Activated T-cell treated with anti-CD3 and anti-CD28 coated beads, Interleukin-2, amount 50 U/mL, for 72 hours (primary cell): Measurements from ENCODE around the gene WNK1. TPM values are rescaled to one million over a fixed set of nuclear protein-coding genes. Genes with fewer than 3 reads are reported as not detected.
"Not testable (repeated sequence)": the region's sequence is repeated elsewhere in the genome, so short reads cannot be mapped to it uniquely, and the experiment has no call there.

Experiments used
- ATAC-seq, 2 donors: fragments of 150-1000 bp; cut with Tn5 transposase; replicated peaks in 1 of 2; 2 replicates each; pipeline ENCODE4 v1.10.0; 2021; ENCODE audit warnings: moderate library complexity in 2 of 2, mild to moderate bottlenecking in 1 of 2
- DNase-seq, 2 donors: peaks; one replicate each; pipeline ENCODE4 v3.0.0; 2021 to 2022; ENCODE audit warnings: mixed read lengths in 1 of 2
- H3K27ac Mint-ChIP-seq: one replicate; pipeline ENCODE4 v1.8.0; 2022; ENCODE audit warnings: mild to moderate bottlenecking, moderate library complexity, mixed read lengths
- H3K27me3 Mint-ChIP-seq: one replicate; pipeline ENCODE4 v1.8.0; 2022; ENCODE audit warnings: low read depth, mixed read lengths
- H3K36me3 Mint-ChIP-seq, 2 donors: one replicate each; pipeline ENCODE4 v1.8.0; 2022; ENCODE audit warnings: mixed read lengths in 2 of 2, mild to moderate bottlenecking in 1 of 2; ENCODE audit not compliant: insufficient read depth in 2 of 2
- H3K4me1 Mint-ChIP-seq: one replicate; pipeline ENCODE4 v1.8.0; 2022; ENCODE audit warnings: low read depth, mixed read lengths
- H3K4me3 Mint-ChIP-seq, 2 donors: one replicate each; pipeline ENCODE4 v1.8.0; 2022; ENCODE audit warnings: mild to moderate bottlenecking in 2 of 2, mixed read lengths in 2 of 2, moderate library complexity in 2 of 2
- H3K9me3 Mint-ChIP-seq, 2 donors: one replicate each; pipeline ENCODE4 v1.8.0; 2022; ENCODE audit warnings: mixed read lengths in 2 of 2
- total RNA-seq, 2 donors: library from RNA; stranded (reverse); gene quantifications; one replicate each; pipeline ENCODE4 v1.2.3, GENCODE V29; 2022

The WNK1 gene
- 100 to 1,000 TPM; 177 to 213 TPM for total RNA-seq

GRCh38 chr12:751999-752694 is at the start of gene WNK1:
Gene WNK1, plus strand, starts transcription at chr12:752579. Its CDS starts 987 bp downstream, at chr12:753566.
- DNase-seq (peak; percentile 96 to 98), ATAC-seq (peak; percentile 64 to 69)
- Mint-ChIP-seq H3K36me3 (peaks cover 11 to 13% of the 10 kb centered on the region in 2 donors), H3K27ac (peak within 1 kb of the TSS; percentile 96), H3K4me1 (peaks cover 34% of the 10 kb centered on the region), H3K27me3 (no peaks in the 10 kb centered on the region), H3K9me3 (no peaks in the 10 kb centered on the region), H3K4me3 (peak within 1 kb of the TSS; percentile 98 to 99)

GRCh38 chr12:704516-705242 is 47.7 kb upstream of the WNK1 start:
- H3K9me3 Mint-ChIP-seq, result peaks cover 0 to 1% of the 10 kb centered on the region in 2 donors
- ATAC-seq (peak; percentile 77 to 88), DNase-seq (no peak)
- no peaks in the 10 kb centered on the region for H3K27me3 Mint-ChIP-seq
- peaks cover 0 to 2% of the 10 kb centered on the region in 2 donors for H3K36me3 Mint-ChIP-seq
- no peak overlapping the region for H3K4me3 Mint-ChIP-seq
- H3K27ac Mint-ChIP-seq, result no peak overlapping the region
- H3K4me1 Mint-ChIP-seq, result peaks cover 17% of the 10 kb centered on the region

- peaks cover 31% of the 10 kb centered on the region for H3K4me1 Mint-ChIP-seq
- H3K27ac Mint-ChIP-seq, H3K9me3 Mint-ChIP-seq, H3K4me3 Mint-ChIP-seq, ATAC-seq, DNase-seq, H3K36me3 Mint-ChIP-seq, H3K27me3 Mint-ChIP-seq: not testable (repeated sequence)
Measured at GRCh38 chr12:708084-708483, 44.3 kb upstream of the WNK1 start.

- Mint-ChIP-seq H3K36me3 (no peaks in the 10 kb centered on the region), H3K27ac (no peak overlapping the region), H3K27me3 (no peaks in the 10 kb centered on the region), H3K4me1 (peaks cover 34% of the 10 kb centered on the region), H3K9me3 (no peaks in the 10 kb centered on the region), H3K4me3 (no peak overlapping the region)
- no peak for DNase-seq
- ATAC-seq, result no peak
Measured at GRCh38 chr12:709455-710020, 42.8 kb upstream of the WNK1 start.

- ATAC-seq (no peak), DNase-seq (no peak)
- Mint-ChIP-seq H3K27me3 (no peaks in the 10 kb centered on the region), H3K4me3 (peak overlapping the region; percentile 27 to 52), H3K27ac (peak overlapping the region; percentile 33), H3K4me1 (peaks cover 45% of the 10 kb centered on the region), H3K36me3 (no peaks in the 10 kb centered on the region), H3K9me3 (no peaks in the 10 kb centered on the region)
Measured at GRCh38 chr12:712172-712863, 40.1 kb upstream of the WNK1 start.

- no peaks in the 10 kb centered on the region for H3K9me3 Mint-ChIP-seq
- H3K27me3 Mint-ChIP-seq, result no peaks in the 10 kb centered on the region
- H3K4me3 Mint-ChIP-seq, result peak overlapping the region; percentile 41 to 64
- H3K4me1 Mint-ChIP-seq, result peaks cover 46% of the 10 kb centered on the region
- H3K27ac Mint-ChIP-seq, result no peak overlapping the region
- peak; percentile 86 for ATAC-seq
- no peaks in the 10 kb centered on the region for H3K36me3 Mint-ChIP-seq
- peak; percentile 52 to 62 for DNase-seq
Measured at GRCh38 chr12:713281-713875, 39.0 kb upstream of the WNK1 start.

- Mint-ChIP-seq H3K4me3 (peak overlapping the region; percentile 15 to 29), H3K9me3 (no peaks in the 10 kb centered on the region), H3K36me3 (no peaks in the 10 kb centered on the region), H3K4me1 (peaks cover 76% of the 10 kb centered on the region), H3K27me3 (no peaks in the 10 kb centered on the region), H3K27ac (peak overlapping the region; percentile 13)
- DNase-seq (peak; percentile 47 to 53), ATAC-seq (peak; percentile 58 to 66)
Measured at GRCh38 chr12:716506-716905, 35.9 kb upstream of the WNK1 start.

- no peak for ATAC-seq
- Mint-ChIP-seq H3K4me1 (peaks cover 78% of the 10 kb centered on the region), H3K4me3 (peak overlapping the region; percentile 42 to 67), H3K9me3 (no peaks in the 10 kb centered on the region), H3K36me3 (no peaks in the 10 kb centered on the region), H3K27ac (peak overlapping the region; percentile 5), H3K27me3 (no peaks in the 10 kb centered on the region)
- DNase-seq, result no peak
Measured at GRCh38 chr12:718756-719102, 33.6 kb upstream of the WNK1 start.

- no peaks in the 10 kb centered on the region for H3K36me3 Mint-ChIP-seq
- no peak for ATAC-seq
- H3K27ac Mint-ChIP-seq, result peak overlapping the region; percentile 18
- no peak for DNase-seq
- H3K4me3 Mint-ChIP-seq, result peak overlapping the region; percentile 33 to 35
- H3K27me3 Mint-ChIP-seq, result no peaks in the 10 kb centered on the region
- H3K4me1 Mint-ChIP-seq, result peaks cover 88% of the 10 kb centered on the region
- no peaks in the 10 kb centered on the region for H3K9me3 Mint-ChIP-seq
Measured at GRCh38 chr12:720231-720941, 32.0 kb upstream of the WNK1 start.

- H3K36me3 Mint-ChIP-seq, result no peaks in the 10 kb centered on the region
- H3K4me3 Mint-ChIP-seq, result peak overlapping the region; percentile 71 to 84
- peaks cover 97% of the 10 kb centered on the region for H3K4me1 Mint-ChIP-seq
- ATAC-seq (peak; percentile 73 to 81), DNase-seq (peak in 1 of 2 donors; percentile 38)
- H3K9me3 Mint-ChIP-seq, result no peaks in the 10 kb centered on the region
- no peaks in the 10 kb centered on the region for H3K27me3 Mint-ChIP-seq
- peak overlapping the region; percentile 83 for H3K27ac Mint-ChIP-seq
Measured at GRCh38 chr12:724194-724855, 28.1 kb upstream of the WNK1 start.

GRCh38 chr12:725076-725475 is 27.3 kb upstream of the WNK1 start:
- Mint-ChIP-seq H3K27me3 (no peaks in the 10 kb centered on the region), H3K4me1 (peaks cover 92% of the 10 kb centered on the region), H3K27ac (no peak overlapping the region), H3K36me3 (no peaks in the 10 kb centered on the region), H3K4me3 (no peak overlapping the region), H3K9me3 (no peaks in the 10 kb centered on the region)
- no peak for ATAC-seq
- no peak for DNase-seq
